Right lobe of liver (tissue), 4 donors: ENCODE data around the gene FAM163A.

Experiments
- POLR2A ChIP-seq: fragments of 450-650 bp; IDR thresholded peaks from one replicate; pipeline ENCODE4 v1.6.1; 2017; ENCODE audit warnings: antibody characterized with exemption, mild to moderate bottlenecking
- TF ChIP-seq, protein P1 (sequence below), 4 donors: fragments of 200-600 bp in 3 of 4; fragments of 450-650 bp in 1 of 4; IDR thresholded peaks; one replicate each; pipeline versions ENCODE4 v1.5.1 to v1.8.0; 2016 to 2022; ENCODE audit warnings: antibody characterized with exemption in 4 of 4, mild to moderate bottlenecking in 2 of 4
- donor health status: DM: no; HTN: no; CAD: no.
- donor health status: DM: no; HTN: no; CAD: no.
- donor health status: DM: no; HTN: yes; CAD: no.

DNA sequence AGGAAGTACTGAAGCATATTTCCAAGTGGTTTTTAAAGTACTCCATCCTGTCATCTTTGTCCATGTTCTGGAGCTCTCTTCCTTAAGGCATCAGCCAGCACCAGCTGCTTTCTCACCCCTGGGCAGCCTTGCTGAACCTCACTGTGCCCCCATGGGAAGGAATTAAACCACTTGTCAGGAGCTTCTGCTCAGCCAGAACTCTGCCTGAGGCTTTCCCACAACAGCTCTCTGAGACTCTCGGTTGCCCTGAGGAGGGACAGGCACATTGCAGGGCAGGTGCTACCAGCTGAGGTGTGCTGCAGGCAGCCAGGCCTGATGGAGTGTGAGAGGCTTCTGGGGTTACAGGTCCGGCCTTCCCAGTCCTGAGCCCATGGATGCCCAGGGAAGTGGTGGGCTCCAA, 30.9 kb downstream of the FAM163A start:
- TF ChIP-seq, protein P1, sequence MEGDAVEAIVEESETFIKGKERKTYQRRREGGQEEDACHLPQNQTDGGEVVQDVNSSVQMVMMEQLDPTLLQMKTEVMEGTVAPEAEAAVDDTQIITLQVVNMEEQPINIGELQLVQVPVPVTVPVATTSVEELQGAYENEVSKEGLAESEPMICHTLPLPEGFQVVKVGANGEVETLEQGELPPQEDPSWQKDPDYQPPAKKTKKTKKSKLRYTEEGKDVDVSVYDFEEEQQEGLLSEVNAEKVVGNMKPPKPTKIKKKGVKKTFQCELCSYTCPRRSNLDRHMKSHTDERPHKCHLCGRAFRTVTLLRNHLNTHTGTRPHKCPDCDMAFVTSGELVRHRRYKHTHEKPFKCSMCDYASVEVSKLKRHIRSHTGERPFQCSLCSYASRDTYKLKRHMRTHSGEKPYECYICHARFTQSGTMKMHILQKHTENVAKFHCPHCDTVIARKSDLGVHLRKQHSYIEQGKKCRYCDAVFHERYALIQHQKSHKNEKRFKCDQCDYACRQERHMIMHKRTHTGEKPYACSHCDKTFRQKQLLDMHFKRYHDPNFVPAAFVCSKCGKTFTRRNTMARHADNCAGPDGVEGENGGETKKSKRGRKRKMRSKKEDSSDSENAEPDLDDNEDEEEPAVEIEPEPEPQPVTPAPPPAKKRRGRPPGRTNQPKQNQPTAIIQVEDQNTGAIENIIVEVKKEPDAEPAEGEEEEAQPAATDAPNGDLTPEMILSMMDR (IDR thresholded peaks at IDR 0.05) = no peak
- TF ChIP-seq POLR2A = no peak
